H9 (cell line): ENCODE measurements around the gene ILF2. TPM values are rescaled to one million over a fixed set of nuclear protein-coding genes. Genes with fewer than 3 reads are reported as not detected.
A peak's percentile ranks its signal among the peaks of the same experiment; 100 is the strongest.

Experiments used
- DNase-seq: peaks from one replicate; pipeline ENCODE4 v3.0.0-alpha.2; 2017
- H2AFZ ChIP-seq: one replicate; pipeline ENCODE4 v1.6.1; 2013; ENCODE audit warnings: mild to moderate bottlenecking, low read length, control low read depth, moderate library complexity
- H2AK5ac ChIP-seq: 2 replicates; pipeline ENCODE4 v1.6.1; 2013; ENCODE audit warnings: low read length, control low read depth, mixed read lengths; ENCODE audit not compliant: insufficient read length
- H2BK120ac ChIP-seq: one replicate; pipeline ENCODE4 v1.6.1; 2013; ENCODE audit warnings: low read depth, mild to moderate bottlenecking, low read length, control low read depth, inconsistent platforms; ENCODE audit not compliant: poor library complexity, severe bottlenecking
- H2BK12ac ChIP-seq: 2 replicates; pipeline ENCODE4 v1.6.1; 2013; ENCODE audit warnings: low read length, control low read depth, mixed read lengths, low read depth; ENCODE audit not compliant: insufficient read length
- H2BK15ac ChIP-seq: 2 replicates; pipeline ENCODE4 v1.6.1; 2013; ENCODE audit warnings: low read depth, low read length, control low read depth
- H2BK20ac ChIP-seq: one replicate; pipeline ENCODE4 v1.6.1; 2013; ENCODE audit warnings: low read depth, mild to moderate bottlenecking, low read length, control low read depth, inconsistent platforms; ENCODE audit not compliant: poor library complexity, severe bottlenecking
- H2BK5ac ChIP-seq: 2 replicates; pipeline ENCODE4 v1.6.1; 2013; ENCODE audit warnings: low read length, control low read depth, mixed read lengths; ENCODE audit not compliant: insufficient read length
- H3K14ac ChIP-seq: 2 replicates; pipeline ENCODE4 v1.6.1; 2013; ENCODE audit warnings: low read length, control low read depth; ENCODE audit not compliant: insufficient read depth
- H3K18ac ChIP-seq: 2 replicates; pipeline ENCODE4 v1.6.1; 2013; ENCODE audit warnings: low read depth, mild to moderate bottlenecking, mixed read lengths, low read length, control low read depth; ENCODE audit not compliant: insufficient read length
- H3K23ac ChIP-seq: 2 replicates; pipeline ENCODE4 v1.6.1; 2013; ENCODE audit warnings: low read length, control low read depth, mixed read lengths, low read depth; ENCODE audit not compliant: insufficient read length
- H3K23me2 ChIP-seq: 2 replicates; pipeline ENCODE4 v1.6.1; 2013; ENCODE audit warnings: low read depth, mild to moderate bottlenecking, mixed read lengths, low read length, control low read depth; ENCODE audit not compliant: insufficient read length, poor library complexity, severe bottlenecking
- H3K27ac ChIP-seq: 2 replicates; pipeline ENCODE4 v1.5.1; 2013; ENCODE audit warnings: low read length, control low read depth, mixed read lengths, low read depth; ENCODE audit not compliant: insufficient read length
- H3K27me3 ChIP-seq: 2 replicates; pipeline ENCODE4 v1.6.1; 2013; ENCODE audit warnings: low read length, control low read depth, inconsistent platforms; ENCODE audit not compliant: insufficient read depth
- H3K4ac ChIP-seq: 2 replicates; pipeline ENCODE4 v1.6.1; 2013; ENCODE audit warnings: low read depth, mild to moderate bottlenecking, control low read depth, inconsistent platforms, low read length, moderate library complexity
- H3K4me1 ChIP-seq: 2 replicates; pipeline ENCODE4 v1.6.1; 2013; ENCODE audit warnings: low read length, control low read depth, inconsistent platforms; ENCODE audit not compliant: insufficient read depth
- H3K4me2 ChIP-seq: 2 replicates; pipeline ENCODE4 v1.6.1; 2013; ENCODE audit warnings: low read length, control low read depth, mixed read lengths; ENCODE audit not compliant: insufficient read length, insufficient read depth
- H3K56ac ChIP-seq: 2 replicates; pipeline ENCODE4 v1.6.1; 2013; ENCODE audit warnings: low read depth, mild to moderate bottlenecking, mixed read lengths, low read length, control low read depth; ENCODE audit not compliant: insufficient read length
- H3K79me1 ChIP-seq: 2 replicates; pipeline ENCODE4 v1.6.1; 2013; ENCODE audit warnings: low read depth, mild to moderate bottlenecking, moderate library complexity, low read length, control low read depth, inconsistent platforms; ENCODE audit not compliant: insufficient read depth, poor library complexity, severe bottlenecking
- H3K79me2 ChIP-seq: 2 replicates; pipeline ENCODE4 v1.6.1; 2013; ENCODE audit warnings: low read length, control low read depth, inconsistent platforms; ENCODE audit not compliant: insufficient read depth
- H3K9ac ChIP-seq: 2 replicates; pipeline ENCODE4 v1.6.1; 2013; ENCODE audit warnings: low read length, control low read depth, mixed read lengths; ENCODE audit not compliant: insufficient read length; ENCODE audit errors: extremely low read depth
- H3K9me3 ChIP-seq: one replicate; pipeline ENCODE4 v1.6.1; 2013; ENCODE audit warnings: low read depth, low read length, inconsistent platforms; ENCODE audit not compliant: control insufficient read depth
- H3T11ph ChIP-seq: one replicate; pipeline ENCODE4 v1.6.1; 2013; ENCODE audit warnings: mild to moderate bottlenecking, low read length, control low read depth, inconsistent platforms
- H4K20me1 ChIP-seq: one replicate; pipeline ENCODE4 v1.6.1; 2013; ENCODE audit not compliant: control insufficient read depth, insufficient read length, insufficient read depth
- H4K5ac ChIP-seq: 2 replicates; pipeline ENCODE4 v1.6.1; 2013; ENCODE audit warnings: low read depth, mild to moderate bottlenecking, mixed read lengths, low read length, control low read depth; ENCODE audit not compliant: insufficient read length
- H4K8ac ChIP-seq: replicated peaks from 2 replicates; pipeline ENCODE4 v1.6.1; 2013; ENCODE audit warnings: low read length, control low read depth, mixed read lengths, low read depth; ENCODE audit not compliant: insufficient read length
- H4K91ac ChIP-seq: 2 replicates; pipeline ENCODE4 v1.6.1; 2013; ENCODE audit warnings: low read depth, mild to moderate bottlenecking, moderate library complexity, mixed read lengths, low read length, control low read depth; ENCODE audit not compliant: insufficient read length
- H3K27ac Mint-ChIP-seq, 3 experiments: 2 replicates in 2 of 3; 3 replicates in 1 of 3; pipeline ENCODE4 v1.8.0; 2020 to 2021; ENCODE audit warnings: mixed read lengths in 3 of 3, mild to moderate bottlenecking in 1 of 3, moderate library complexity in 1 of 3
- H3K27me3 Mint-ChIP-seq: 2 replicates; pipeline ENCODE4 v1.8.0; 2021; ENCODE audit warnings: low read depth, mild to moderate bottlenecking, moderate library complexity, mixed read lengths
- H3K36me3 Mint-ChIP-seq, 3 experiments: 2 replicates in 2 of 3; 3 replicates in 1 of 3; pipeline ENCODE4 v1.8.0; 2020 to 2021; ENCODE audit warnings: low read depth in 3 of 3, mixed read lengths in 3 of 3; ENCODE audit not compliant: insufficient read depth in 1 of 3
- H3K4me1 Mint-ChIP-seq, 2 experiments: 2 replicates each; pipeline ENCODE4 v1.8.0; 2020; ENCODE audit warnings: mixed read lengths in 2 of 2
- H3K4me3 Mint-ChIP-seq, 2 experiments: 2 replicates in 1 of 2; 3 replicates in 1 of 2; pipeline ENCODE4 v1.8.0; 2020 to 2021; ENCODE audit warnings: mild to moderate bottlenecking in 2 of 2, mixed read lengths in 2 of 2, moderate library complexity in 1 of 2
- H3K9me3 Mint-ChIP-seq, 2 experiments: 2 replicates in 1 of 2; 3 replicates in 1 of 2; pipeline ENCODE4 v1.8.0; 2020; ENCODE audit warnings: mild to moderate bottlenecking in 2 of 2, mixed read lengths in 2 of 2, moderate library complexity in 1 of 2
- WGBS: extraction: QIAGEN DNeasy Blood & Tissue Kit; methylation state at CpG from one replicate; pipeline ENCODE4 v1.1.7; 2013; ENCODE audit warnings: missing lambda C conversion rate, low lambda C conversion rate, mixed read lengths; ENCODE audit not compliant: insufficient read length; ENCODE audit errors: extremely low coverage; 5-methylcytosine and 5-hydroxymethylcytosine counted together
- total RNA-seq: library from RNA; stranded (reverse); gene quantifications from 2 replicates; pipeline ENCODE4 v1.2.1, GENCODE V29; 2021
- TF ChIP-seq, protein P1 (sequence below): fragments of 200-600 bp; sonication (generic); conservative IDR thresholded peaks from 3 replicates; pipeline ENCODE4 v1.8.0; 2021; ENCODE audit warnings: antibody characterized with exemption, mild to moderate bottlenecking

ILF2 gene
- total RNA-seq, 1 experiment from 2014 or later = 357 TPM

DNA sequence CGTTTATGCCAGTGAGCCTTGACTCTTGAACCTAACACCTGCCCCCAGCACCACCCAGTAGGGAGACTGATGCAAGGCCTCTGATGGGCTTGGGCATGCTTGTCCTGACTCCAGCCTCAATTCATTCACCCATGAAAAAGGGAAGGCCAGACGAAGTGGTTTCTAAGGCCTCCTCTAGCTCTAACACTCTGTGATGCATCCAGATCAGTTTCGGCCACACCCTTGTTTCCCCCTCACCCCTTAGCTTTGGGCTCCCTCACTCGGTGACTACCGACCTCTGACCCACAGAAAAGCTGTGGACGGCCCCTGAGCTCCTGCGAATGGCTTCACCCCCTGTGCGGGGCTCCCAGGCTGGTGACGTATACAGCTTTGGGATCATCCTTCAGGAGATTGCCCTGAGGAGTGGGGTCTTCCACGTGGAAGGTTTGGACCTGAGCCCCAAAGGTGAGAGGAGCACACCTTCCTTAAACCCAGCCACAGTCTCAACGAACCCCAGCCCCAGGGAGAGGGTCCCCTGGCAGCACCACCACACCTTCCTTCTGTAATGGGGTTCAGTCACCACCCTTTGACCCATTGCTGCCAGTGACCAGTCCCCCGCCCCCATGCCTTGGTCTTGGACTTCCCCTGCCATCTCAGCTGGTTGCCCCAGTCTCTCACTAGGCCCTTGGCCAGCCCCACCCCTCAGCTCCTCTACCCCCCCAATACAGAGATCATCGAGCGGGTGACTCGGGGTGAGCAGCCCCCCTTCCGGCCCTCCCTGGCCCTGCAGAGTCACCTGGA, 16.7 kb upstream of the ILF2 start:
- H3K36me3 Mint-ChIP-seq = peaks cover 4 to 33% (median 27%) of the 10 kb centered on the region in 3 experiments; a peak in 5 of 7 replicates
- no peak overlapping the region for H2BK20ac ChIP-seq
- no peaks in the 10 kb centered on the region for H3K23me2 ChIP-seq
- H4K5ac ChIP-seq = no peak overlapping the region
- H3K27me3 Mint-ChIP-seq = peaks cover under 1% of the 10 kb centered on the region; the same call in 1 of the 2 replicates
- no peak overlapping the region for H3K4me2 ChIP-seq
- H3K4me1 ChIP-seq = no peaks in the 10 kb centered on the region
- H3K56ac ChIP-seq = no peak overlapping the region
- H2AK5ac ChIP-seq = no peak overlapping the region
- H4K8ac ChIP-seq = no peak overlapping the region
- H3K27ac Mint-ChIP-seq = peak overlapping the region in 1 of 3 experiments; percentile 67; a peak in 2 of 7 replicates
- H3K9me3 Mint-ChIP-seq = no peaks in the 10 kb centered on the region
- H3K9ac ChIP-seq = no peak overlapping the region
- no peak overlapping the region for H3K27ac ChIP-seq
- no peak for DNase-seq
- H4K91ac ChIP-seq = no peak overlapping the region
- H2BK15ac ChIP-seq = no peak overlapping the region
- no peak overlapping the region for H2BK120ac ChIP-seq
- H3K79me2 ChIP-seq = no peaks in the 10 kb centered on the region
- H3K14ac ChIP-seq = no peak overlapping the region
- H2BK5ac ChIP-seq = no peak overlapping the region
- no peaks in the 10 kb centered on the region for H3K79me1 ChIP-seq
- peaks cover 8 to 19% of the 10 kb centered on the region in 2 experiments; a peak in 3 of 4 replicates for H3K4me1 Mint-ChIP-seq
- no peak overlapping the region for H3T11ph ChIP-seq
- no peak overlapping the region for H2AFZ ChIP-seq
- no peak overlapping the region for H3K23ac ChIP-seq
- no peaks in the 10 kb centered on the region for H4K20me1 ChIP-seq
- no CpG with 5 or more reads among the region's 16 CpGs for WGBS
- no peaks in the 10 kb centered on the region for H3K9me3 ChIP-seq
- TF ChIP-seq, protein P1, sequence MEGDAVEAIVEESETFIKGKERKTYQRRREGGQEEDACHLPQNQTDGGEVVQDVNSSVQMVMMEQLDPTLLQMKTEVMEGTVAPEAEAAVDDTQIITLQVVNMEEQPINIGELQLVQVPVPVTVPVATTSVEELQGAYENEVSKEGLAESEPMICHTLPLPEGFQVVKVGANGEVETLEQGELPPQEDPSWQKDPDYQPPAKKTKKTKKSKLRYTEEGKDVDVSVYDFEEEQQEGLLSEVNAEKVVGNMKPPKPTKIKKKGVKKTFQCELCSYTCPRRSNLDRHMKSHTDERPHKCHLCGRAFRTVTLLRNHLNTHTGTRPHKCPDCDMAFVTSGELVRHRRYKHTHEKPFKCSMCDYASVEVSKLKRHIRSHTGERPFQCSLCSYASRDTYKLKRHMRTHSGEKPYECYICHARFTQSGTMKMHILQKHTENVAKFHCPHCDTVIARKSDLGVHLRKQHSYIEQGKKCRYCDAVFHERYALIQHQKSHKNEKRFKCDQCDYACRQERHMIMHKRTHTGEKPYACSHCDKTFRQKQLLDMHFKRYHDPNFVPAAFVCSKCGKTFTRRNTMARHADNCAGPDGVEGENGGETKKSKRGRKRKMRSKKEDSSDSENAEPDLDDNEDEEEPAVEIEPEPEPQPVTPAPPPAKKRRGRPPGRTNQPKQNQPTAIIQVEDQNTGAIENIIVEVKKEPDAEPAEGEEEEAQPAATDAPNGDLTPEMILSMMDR = no peak
- H2BK12ac ChIP-seq = no peak overlapping the region
- no peak overlapping the region for H3K18ac ChIP-seq
- no peaks in the 10 kb centered on the region for H3K27me3 ChIP-seq
- H3K4ac ChIP-seq = no peak overlapping the region
- H3K4me3 Mint-ChIP-seq = no peak overlapping the region
